ENCODE measurements around the gene C2CD4D.
"Not testable (repeated sequence)": the region's sequence is repeated elsewhere in the genome, so short reads cannot be mapped to it uniquely, and the experiment has no call there.

Gene C2CD4D

DNA sequence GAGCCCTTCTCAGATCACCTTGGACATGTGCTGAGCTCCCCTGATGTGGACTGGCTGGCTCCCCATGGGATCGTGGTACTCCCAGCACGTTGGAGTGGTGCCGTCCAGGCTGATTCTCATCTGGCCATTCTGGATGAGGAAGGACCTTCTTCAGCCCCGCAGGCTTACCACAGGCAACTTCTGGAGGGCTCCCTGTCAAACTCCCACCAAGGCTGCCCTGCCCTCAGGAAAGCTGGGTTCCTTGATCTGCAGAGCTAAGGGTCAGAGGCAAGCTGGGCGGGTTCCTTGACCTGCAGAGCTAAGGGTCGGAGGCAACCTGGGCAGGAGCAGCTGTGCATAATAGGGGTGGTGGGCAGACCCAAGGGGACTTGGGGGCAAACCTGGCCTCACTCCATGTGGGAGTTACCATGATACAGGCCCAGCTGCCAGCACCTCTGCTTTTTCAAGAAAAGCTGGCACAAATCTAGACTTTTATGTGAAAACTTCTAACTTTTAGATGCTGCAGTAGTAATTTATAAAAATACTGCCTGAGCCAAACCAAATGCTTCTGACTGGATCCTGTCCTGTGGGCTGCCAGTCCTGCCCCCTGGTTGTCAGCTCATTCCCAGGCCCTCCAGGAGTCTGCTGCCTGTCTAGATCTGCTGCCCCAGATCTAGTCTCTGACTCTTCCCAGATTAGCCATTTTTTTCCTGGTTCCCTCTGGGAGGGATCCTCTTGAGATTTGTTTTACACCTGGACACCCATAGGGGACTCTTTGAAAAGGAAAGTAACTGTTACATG is 19.5 kb upstream of the C2CD4D start:
- DNase-seq (ENCODE audit: low spot score) = no peak
- TF ChIP-seq, protein P1, sequence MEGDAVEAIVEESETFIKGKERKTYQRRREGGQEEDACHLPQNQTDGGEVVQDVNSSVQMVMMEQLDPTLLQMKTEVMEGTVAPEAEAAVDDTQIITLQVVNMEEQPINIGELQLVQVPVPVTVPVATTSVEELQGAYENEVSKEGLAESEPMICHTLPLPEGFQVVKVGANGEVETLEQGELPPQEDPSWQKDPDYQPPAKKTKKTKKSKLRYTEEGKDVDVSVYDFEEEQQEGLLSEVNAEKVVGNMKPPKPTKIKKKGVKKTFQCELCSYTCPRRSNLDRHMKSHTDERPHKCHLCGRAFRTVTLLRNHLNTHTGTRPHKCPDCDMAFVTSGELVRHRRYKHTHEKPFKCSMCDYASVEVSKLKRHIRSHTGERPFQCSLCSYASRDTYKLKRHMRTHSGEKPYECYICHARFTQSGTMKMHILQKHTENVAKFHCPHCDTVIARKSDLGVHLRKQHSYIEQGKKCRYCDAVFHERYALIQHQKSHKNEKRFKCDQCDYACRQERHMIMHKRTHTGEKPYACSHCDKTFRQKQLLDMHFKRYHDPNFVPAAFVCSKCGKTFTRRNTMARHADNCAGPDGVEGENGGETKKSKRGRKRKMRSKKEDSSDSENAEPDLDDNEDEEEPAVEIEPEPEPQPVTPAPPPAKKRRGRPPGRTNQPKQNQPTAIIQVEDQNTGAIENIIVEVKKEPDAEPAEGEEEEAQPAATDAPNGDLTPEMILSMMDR (IDR thresholded peaks at IDR 0.05; ENCODE audit: extremely low read depth, insufficient read depth, missing control alignments) = no peak
- in situ Hi-C loops (cut with MboI; ENCODE audit: low pct_unique_long_range_greater_than_20kb, low sequenced_read_pairs, unreplicated experiment) = no loop called here

DNA sequence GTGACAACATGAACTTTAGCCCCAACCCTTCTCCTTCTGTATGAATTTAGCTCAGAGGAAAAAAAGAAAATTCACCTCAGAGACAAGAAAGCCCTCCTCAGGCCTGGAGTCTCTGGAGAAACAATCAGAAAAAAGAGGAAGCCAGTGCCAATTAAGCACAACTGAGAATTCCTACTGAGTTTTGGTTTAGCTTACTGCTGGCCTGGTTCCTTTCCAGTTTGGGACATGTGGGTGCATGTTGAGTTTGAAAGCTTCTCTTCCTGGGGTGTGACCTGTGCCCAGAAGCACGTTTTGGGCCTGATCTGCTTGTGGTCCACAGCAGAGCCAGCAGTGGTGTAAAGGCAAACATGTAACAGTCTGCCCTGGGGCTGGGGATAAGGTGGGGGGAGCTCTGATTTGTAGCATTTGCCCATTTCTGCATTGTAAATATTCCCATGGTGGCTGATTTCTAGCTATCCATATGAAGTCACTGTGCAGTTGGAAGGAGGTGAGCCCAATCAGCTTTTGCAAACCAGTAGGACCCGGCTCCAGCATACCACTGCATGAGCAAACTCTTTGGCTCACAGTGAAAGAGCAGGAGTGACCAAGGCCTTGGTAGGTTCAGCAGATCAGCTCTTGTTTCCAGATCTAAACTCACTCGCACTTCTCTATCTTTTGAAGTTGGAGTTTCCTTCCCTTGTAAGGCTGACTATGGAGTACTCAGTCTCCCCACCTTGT is 18.6 kb upstream of the C2CD4D start:
- in situ Hi-C loops (cut with MboI; ENCODE audit: low pct_unique_long_range_greater_than_20kb, low sequenced_read_pairs, unreplicated experiment) = no loop called here
- TF ChIP-seq, protein P1 (IDR thresholded peaks at IDR 0.05; ENCODE audit: extremely low read depth, insufficient read depth, missing control alignments) = no peak
- no peak for DNase-seq (ENCODE audit: low spot score)

DNA sequence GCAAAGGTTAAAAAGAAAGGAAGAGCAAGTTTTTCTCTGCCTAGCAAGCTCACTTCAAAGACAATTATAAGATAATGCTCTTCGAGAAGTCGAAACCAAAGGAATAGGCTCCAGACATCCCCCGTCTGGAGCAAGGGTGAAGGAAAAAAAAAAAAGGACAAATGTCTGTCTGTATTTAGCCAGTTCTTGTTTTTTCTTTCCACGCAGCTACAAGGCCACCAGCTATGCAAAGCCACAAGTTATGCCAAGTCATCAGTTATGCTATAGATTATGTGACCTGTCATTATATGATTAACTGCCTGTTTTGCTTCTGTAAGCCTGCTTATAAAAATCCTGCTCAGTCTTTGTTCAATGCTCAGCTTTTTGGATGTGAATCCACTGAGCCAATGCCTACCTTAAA is 16.3 kb upstream of the C2CD4D start:
- TF ChIP-seq, protein P1 (IDR thresholded peaks at IDR 0.05; ENCODE audit: extremely low read depth, insufficient read depth, missing control alignments) = no peak
- no peak for DNase-seq (ENCODE audit: low spot score)
- in situ Hi-C loops (cut with MboI; ENCODE audit: low pct_unique_long_range_greater_than_20kb, low sequenced_read_pairs, unreplicated experiment) = no loop called here

DNA sequence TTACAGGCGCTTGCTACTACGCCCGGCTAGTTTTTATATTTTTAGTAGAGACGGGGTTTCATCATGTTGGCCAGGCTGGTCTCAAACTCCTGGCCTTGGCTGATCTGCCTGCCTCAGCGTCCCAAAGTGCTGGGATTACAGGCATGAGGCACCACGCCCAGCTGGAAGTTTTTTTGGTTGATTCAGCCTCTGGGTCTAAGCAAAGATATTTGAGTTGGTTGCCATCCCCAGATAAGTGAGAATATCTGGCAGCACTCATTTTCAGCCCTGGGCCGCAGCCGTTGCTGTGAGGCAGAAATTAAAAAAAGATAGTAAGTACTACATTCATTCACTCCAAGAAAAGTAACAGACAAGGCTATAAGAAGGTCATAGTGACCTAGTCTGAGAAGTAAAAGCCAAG is 15.9 kb upstream of the C2CD4D start:
- DNase-seq (ENCODE audit: low spot score); in situ Hi-C loops (cut with MboI; ENCODE audit: low pct_unique_long_range_greater_than_20kb, low sequenced_read_pairs, unreplicated experiment): not testable (repeated sequence)

DNA sequence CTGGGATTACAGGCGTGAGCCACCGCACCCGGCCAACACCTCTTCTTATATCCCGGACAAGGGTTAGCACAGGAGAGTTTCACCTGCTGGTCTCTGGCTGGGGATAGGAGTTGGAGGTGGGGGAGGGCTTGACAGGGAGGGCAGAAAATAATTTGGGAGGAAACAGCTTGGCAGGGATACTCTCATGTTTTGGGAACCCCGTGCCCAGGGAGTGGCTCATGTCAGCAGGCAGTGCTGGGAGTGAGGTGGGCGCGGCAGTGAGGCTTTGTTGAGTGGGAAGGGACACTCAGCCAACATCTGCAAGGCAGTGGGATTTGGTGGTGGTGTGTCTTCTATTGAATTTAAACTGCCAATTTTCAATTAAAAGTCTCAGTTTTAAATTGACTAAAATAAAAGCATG is 15.0 kb upstream of the C2CD4D start:
- DNase-seq (ENCODE audit: low spot score) = no peak
- in situ Hi-C loops (cut with MboI; ENCODE audit: low pct_unique_long_range_greater_than_20kb, low sequenced_read_pairs, unreplicated experiment) = no loop called here
- TF ChIP-seq, protein P1 (IDR thresholded peaks at IDR 0.05; ENCODE audit: extremely low read depth, insufficient read depth, missing control alignments) = no peak

DNA sequence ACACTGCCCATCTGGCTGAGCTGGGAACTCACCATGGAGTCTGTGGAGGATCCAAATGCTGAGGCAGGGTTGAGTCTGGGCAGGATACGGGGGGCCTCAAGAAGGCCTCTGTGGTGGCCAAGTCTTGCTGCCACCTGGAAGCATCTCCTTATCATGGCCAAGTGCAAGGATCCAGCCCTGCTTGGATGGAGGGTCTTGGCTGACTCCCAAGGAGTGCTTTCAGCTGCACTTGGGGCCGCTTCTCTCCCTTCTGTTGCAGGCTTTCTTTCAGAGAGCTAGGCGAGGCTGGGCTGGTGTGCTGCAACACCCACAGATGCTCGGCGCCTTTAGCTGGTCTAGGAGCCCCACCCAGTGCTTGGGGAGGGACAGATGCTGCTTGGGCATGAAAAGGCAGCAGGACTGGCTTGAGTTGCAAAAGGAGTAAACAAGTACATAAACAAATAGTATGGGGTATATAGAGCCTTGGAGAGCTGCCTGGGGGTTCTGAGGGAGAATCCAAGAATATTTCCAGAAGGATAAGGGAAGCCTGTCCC is 13.9 kb upstream of the C2CD4D start, which contains the start of gene THEM5:
Gene THEM5, minus strand, starts transcription at position 302 of the 533 bp plus-strand sequence. Its CDS starts 147 bp downstream, at position 155.
- in situ Hi-C loops (cut with MboI; ENCODE audit: low pct_unique_long_range_greater_than_20kb, low sequenced_read_pairs, unreplicated experiment) = no loop called here
- TF ChIP-seq, protein P1 (IDR thresholded peaks at IDR 0.05; ENCODE audit: extremely low read depth, insufficient read depth, missing control alignments) = no peak
- no peak for DNase-seq (ENCODE audit: low spot score)

DNA sequence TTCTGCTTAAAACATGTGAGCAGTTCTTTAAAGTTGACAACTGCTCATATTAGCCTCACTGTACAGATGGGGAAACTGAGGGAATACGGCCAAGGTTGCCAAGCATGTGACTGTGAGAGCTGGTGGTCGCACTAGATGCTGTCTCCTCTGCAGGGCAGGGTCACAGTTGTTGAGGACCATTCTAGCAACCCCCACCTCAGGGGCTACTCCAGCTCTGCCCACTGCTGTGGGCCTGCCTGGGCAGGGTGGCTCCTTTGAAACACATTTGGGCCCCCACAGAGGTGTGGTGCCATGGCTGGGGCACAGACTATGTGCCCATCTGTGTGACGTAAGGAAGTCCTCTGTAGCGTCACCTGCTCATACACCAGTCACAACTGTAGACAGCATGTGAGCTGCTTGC is 13.1 kb upstream of the C2CD4D start:
- DNase-seq (ENCODE audit: low spot score) = no peak
- in situ Hi-C loops (cut with MboI; ENCODE audit: low pct_unique_long_range_greater_than_20kb, low sequenced_read_pairs, unreplicated experiment) = no loop called here
- TF ChIP-seq, protein P1 (IDR thresholded peaks at IDR 0.05; ENCODE audit: extremely low read depth, insufficient read depth, missing control alignments) = no peak
